Calu3 (cell line): ENCODE measurements around the gene CD68. TPM values are rescaled to one million over a fixed set of nuclear protein-coding genes. Genes with fewer than 3 reads are reported as not detected.

Experiments
- BruUV-seq: library from RNA; stranded (reverse); fragments of 400-500 nt; replicated peaks from 2 replicates; lab custom pipeline; 2021; lab: Mats Ljungman, UMichigan
- CTCF ChIA-PET: fragments of 300-600 bp; sonication (Branson Sonifier 250); formaldehyde crosslinking; loops from one replicate; lab custom pipeline; 2022; ENCODE audit warnings: antibody characterized with exemption; lab: Charles Lee
- DNase-seq: peaks from one replicate; pipeline ENCODE4 v3.0.0; 2022
- H3K27ac Mint-ChIP-seq: one replicate; pipeline ENCODE4 v1.8.0; 2022; ENCODE audit warnings: mixed read lengths; ENCODE audit not compliant: unreplicated experiment
- H3K27me3 Mint-ChIP-seq: one replicate; pipeline ENCODE4 v1.8.0; 2022; ENCODE audit warnings: mixed read lengths; ENCODE audit not compliant: unreplicated experiment
- H3K36me3 Mint-ChIP-seq: one replicate; pipeline ENCODE4 v1.8.0; 2022; ENCODE audit warnings: mild to moderate bottlenecking, moderate library complexity, mixed read lengths; ENCODE audit not compliant: insufficient read depth, unreplicated experiment
- H3K4me1 Mint-ChIP-seq: one replicate; pipeline ENCODE4 v1.8.0; 2022; ENCODE audit warnings: mild to moderate bottlenecking, low read depth, mixed read lengths; ENCODE audit not compliant: unreplicated experiment
- H3K4me3 Mint-ChIP-seq: one replicate; pipeline ENCODE4 v1.8.0; 2022; ENCODE audit warnings: mild to moderate bottlenecking, low read depth, moderate library complexity, mixed read lengths; ENCODE audit not compliant: unreplicated experiment
- H3K9me3 Mint-ChIP-seq: one replicate; pipeline ENCODE4 v1.8.0; 2022; ENCODE audit warnings: low read depth, mixed read lengths; ENCODE audit not compliant: unreplicated experiment
- intact Hi-C: fragments of 100-400 bp; cut with micrococcal nuclease; formaldehyde crosslinking; loops from one replicate; pipeline ENCODE4 v1.10.0; 2022; ENCODE audit not compliant: unreplicated experiment
- total RNA-seq: library from RNA; stranded (reverse); gene quantifications from 2 replicates; pipeline ENCODE4 v1.2.3, GENCODE V29; 2022
- TF ChIP-seq, protein P1 (sequence below): fragments of 200-600 bp; IDR thresholded peaks from one replicate; pipeline ENCODE4 v1.8.0; 2022; ENCODE audit warnings: antibody characterized with exemption; ENCODE audit not compliant: unreplicated experiment

The CD68 gene
- total RNA-seq, 1 experiment from 2014 or later, result 28.6 TPM

DNA sequence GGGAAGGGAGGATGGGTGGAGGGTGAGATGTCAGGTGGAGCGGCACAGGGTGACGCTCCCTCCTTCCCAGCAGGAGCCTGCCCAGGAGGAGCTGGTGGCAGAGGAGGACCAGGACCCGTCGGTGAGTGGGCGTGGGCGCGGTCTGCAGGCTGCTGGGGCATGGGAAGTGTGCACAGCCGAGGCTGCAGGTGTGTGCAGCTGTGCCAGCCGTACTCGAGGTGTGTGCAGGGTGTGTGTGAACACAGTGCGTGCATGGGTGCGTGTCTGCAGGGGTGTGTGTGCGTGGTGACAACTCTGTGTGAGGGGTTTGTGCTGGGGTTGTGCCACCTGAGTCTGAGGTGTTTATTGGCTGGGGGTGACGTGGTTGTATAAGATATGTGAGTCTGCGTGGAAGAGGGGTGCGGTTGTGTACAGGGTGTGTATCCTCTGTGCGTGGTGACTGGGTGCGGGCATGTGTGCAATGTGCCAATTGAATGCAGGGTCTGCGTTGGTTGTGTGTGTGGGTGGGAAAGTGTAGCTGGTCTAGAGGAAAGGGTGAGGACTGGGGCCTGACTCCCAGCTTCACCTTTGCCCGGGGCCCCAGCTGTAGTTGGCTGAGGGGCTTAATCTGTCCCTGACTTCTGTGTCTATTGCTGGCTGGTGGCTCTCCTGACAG lies 29.9 kb upstream of the CD68 start:
- CTCF ChIA-PET, result interaction anchor here (1.5 kb wide), 1 partner anchor 8 kb away, joined by 4 read pairs; no protein-coding TSS in a partner anchor
- no peak for DNase-seq
- no peaks in the 10 kb centered on the region for H3K9me3 Mint-ChIP-seq
- H3K4me3 Mint-ChIP-seq, result peak overlapping the region; percentile 71
- H3K4me1 Mint-ChIP-seq, result peaks cover 16% of the 10 kb centered on the region
- no peaks in the 10 kb centered on the region for H3K27me3 Mint-ChIP-seq
- no TSS peak for BruUV-seq
- TF ChIP-seq, protein P1, sequence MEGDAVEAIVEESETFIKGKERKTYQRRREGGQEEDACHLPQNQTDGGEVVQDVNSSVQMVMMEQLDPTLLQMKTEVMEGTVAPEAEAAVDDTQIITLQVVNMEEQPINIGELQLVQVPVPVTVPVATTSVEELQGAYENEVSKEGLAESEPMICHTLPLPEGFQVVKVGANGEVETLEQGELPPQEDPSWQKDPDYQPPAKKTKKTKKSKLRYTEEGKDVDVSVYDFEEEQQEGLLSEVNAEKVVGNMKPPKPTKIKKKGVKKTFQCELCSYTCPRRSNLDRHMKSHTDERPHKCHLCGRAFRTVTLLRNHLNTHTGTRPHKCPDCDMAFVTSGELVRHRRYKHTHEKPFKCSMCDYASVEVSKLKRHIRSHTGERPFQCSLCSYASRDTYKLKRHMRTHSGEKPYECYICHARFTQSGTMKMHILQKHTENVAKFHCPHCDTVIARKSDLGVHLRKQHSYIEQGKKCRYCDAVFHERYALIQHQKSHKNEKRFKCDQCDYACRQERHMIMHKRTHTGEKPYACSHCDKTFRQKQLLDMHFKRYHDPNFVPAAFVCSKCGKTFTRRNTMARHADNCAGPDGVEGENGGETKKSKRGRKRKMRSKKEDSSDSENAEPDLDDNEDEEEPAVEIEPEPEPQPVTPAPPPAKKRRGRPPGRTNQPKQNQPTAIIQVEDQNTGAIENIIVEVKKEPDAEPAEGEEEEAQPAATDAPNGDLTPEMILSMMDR, result no peak
- peaks cover 6% of the 10 kb centered on the region for H3K36me3 Mint-ChIP-seq
- intact Hi-C loops, result no loop called here
- H3K27ac Mint-ChIP-seq, result no peak overlapping the region

DNA sequence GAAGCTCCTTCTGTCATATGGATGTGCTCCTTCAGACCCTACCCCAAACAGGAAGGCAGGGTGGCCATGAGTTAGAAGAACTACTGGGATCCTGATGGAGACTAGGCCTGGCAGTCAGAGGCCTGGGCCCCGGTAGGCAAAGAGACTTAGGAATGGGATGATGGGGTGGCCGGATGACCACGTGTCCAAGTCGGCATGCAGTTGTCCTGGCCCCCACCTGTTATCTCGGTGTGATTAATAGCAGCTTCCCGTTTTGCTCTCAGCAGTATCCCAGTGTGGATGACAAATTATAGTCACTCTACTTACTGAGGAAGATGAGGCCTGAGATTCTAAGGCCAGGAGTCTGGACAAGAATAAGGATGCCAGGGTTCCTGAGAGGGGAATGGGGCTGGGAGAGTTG lies 29.1 kb upstream of the CD68 start:
- Mint-ChIP-seq H3K4me3 (no peak overlapping the region), H3K27ac (no peak overlapping the region), H3K27me3 (no peaks in the 10 kb centered on the region), H3K4me1 (peaks cover 19% of the 10 kb centered on the region), H3K9me3 (no peaks in the 10 kb centered on the region), H3K36me3 (peaks cover 6% of the 10 kb centered on the region)
- no peak for DNase-seq
- intact Hi-C loops, result no loop called here
- CTCF ChIA-PET, result no interaction called here
- TF ChIP-seq, protein P1, result no peak
- no TSS peak for BruUV-seq

DNA sequence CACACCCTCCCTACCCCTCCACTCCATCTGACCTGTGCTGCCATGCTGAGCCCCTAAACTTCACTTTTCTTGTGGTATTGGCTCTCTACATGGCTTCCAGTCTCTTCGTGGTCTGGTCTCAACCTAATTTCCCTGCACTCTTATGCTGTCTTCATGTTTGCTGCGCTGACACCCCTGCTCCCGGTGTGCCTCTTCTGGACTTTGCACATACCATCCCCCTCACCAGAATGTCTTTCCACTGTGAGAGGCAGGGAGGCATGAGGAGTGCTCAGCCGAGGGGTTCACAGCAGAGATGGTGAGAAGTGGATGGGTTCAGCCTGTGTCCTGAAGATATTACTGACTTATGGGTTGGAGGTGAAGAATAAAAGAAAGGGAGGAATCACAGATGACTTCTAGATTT lies 28.0 kb upstream of the CD68 start:
- H3K9me3 Mint-ChIP-seq, result no peaks in the 10 kb centered on the region
- no peak for DNase-seq
- CTCF ChIA-PET, result no interaction called here
- intact Hi-C loops, result no loop called here
- H3K4me3 Mint-ChIP-seq, result no peak overlapping the region
- BruUV-seq, result no TSS peak
- no peak overlapping the region for H3K27ac Mint-ChIP-seq
- peaks cover 6% of the 10 kb centered on the region for H3K36me3 Mint-ChIP-seq
- TF ChIP-seq, protein P1, result no peak
- H3K4me1 Mint-ChIP-seq, result peaks cover 24% of the 10 kb centered on the region
- no peaks in the 10 kb centered on the region for H3K27me3 Mint-ChIP-seq

DNA sequence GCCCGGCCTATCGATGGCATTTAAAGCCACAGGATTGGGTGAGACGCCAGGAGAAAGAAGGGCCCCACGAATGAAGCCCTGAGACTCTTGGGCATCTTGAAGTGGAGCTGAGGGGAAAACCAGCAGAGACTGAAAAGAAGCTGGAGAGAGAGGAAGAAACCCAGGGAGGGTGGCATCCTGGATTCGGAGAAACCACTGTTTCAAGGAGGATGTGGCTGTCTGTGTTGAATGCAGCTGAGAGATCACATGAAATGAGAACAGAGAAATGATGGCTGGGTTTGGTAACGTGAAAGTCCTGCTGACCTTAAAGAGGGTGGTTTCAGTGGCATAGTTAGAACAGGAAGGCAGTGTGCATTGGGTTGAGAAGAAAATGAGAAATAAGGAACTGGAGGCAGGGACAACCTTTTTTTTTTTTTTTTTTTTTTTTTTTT lies 26.8 kb upstream of the CD68 start:
- Mint-ChIP-seq H3K27ac (no peak overlapping the region), H3K4me3 (no peak overlapping the region), H3K9me3 (no peaks in the 10 kb centered on the region), H3K36me3 (peaks cover 12% of the 10 kb centered on the region), H3K27me3 (no peaks in the 10 kb centered on the region), H3K4me1 (peaks cover 26% of the 10 kb centered on the region)
- BruUV-seq, result no TSS peak
- TF ChIP-seq, protein P1, result no peak
- intact Hi-C loops, result no loop called here
- DNase-seq, result no peak
- CTCF ChIA-PET, result no interaction called here
